Spinal cord (tissue), 10 donors: Measurements from ENCODE around the gene CSAG1. TPM values are rescaled to one million over a fixed set of nuclear protein-coding genes. Genes with fewer than 3 reads are reported as not detected.
"Not testable (repeated sequence)": the region's sequence is repeated elsewhere in the genome, so short reads cannot be mapped to it uniquely, and the experiment has no call there.

Source experiments
- DNase-seq, 6 donors: peaks; one replicate each; pipeline versions ENCODE4 v3.0.0 to v3.0.0-alpha.2; 2013 to 2015; ENCODE audit warnings: low spot score in 6 of 6, low read depth in 4 of 6
- H3K27ac ChIP-seq: one replicate; pipeline ENCODE4 v1.5.1; 2013; ENCODE audit warnings: low read depth, low read length, control low read depth
- H3K27me3 ChIP-seq: one replicate; pipeline ENCODE4 v1.6.1; 2013; ENCODE audit warnings: low read length; ENCODE audit not compliant: control insufficient read depth, insufficient read depth
- H3K36me3 ChIP-seq: one replicate; pipeline ENCODE4 v1.6.1; 2013; ENCODE audit warnings: low read length; ENCODE audit not compliant: control insufficient read depth, insufficient read depth
- H3K4me1 ChIP-seq: one replicate; pipeline ENCODE4 v1.6.1; 2013; ENCODE audit warnings: low read length; ENCODE audit not compliant: control insufficient read depth, insufficient read depth
- H3K4me3 ChIP-seq: one replicate; pipeline ENCODE4 v1.5.1; 2013; ENCODE audit warnings: low read depth, low read length, control low read depth
- H3K9me3 ChIP-seq: one replicate; pipeline ENCODE4 v1.6.1; 2013; ENCODE audit warnings: low read length; ENCODE audit not compliant: control insufficient read depth, insufficient read depth
- WGBS: methylation state at CpG from one replicate; pipeline ENCODE4 v1.1.5; 2013; ENCODE audit warnings: missing lambda C conversion rate; ENCODE audit not compliant: insufficient coverage; 5-methylcytosine and 5-hydroxymethylcytosine counted together
- polyA plus RNA-seq, 2 donors: library from polyadenylated mRNA; unstranded; fragments of 120-200 nt; gene quantifications; one replicate each; pipeline ENCODE4 v1.2.1, GENCODE V29; 2013; ENCODE audit not compliant: insufficient read length in 2 of 2
- total RNA-seq, 2 donors: library from RNA; depleted of rRNA in 1 of 2; stranded (reverse); fragments of 120-200 nt in 1 of 2; fragments of >200 nt in 1 of 2; gene quantifications; one replicate each; pipeline versions ENCODE4 v1.2.3 to v1.2.4, GENCODE V29; 2013 to 2014
- donor health status: healthy.

The CSAG1 gene
- total and polyA plus RNA-seq, 4 donors = 0.33 TPM; not detected in 3

DNA sequence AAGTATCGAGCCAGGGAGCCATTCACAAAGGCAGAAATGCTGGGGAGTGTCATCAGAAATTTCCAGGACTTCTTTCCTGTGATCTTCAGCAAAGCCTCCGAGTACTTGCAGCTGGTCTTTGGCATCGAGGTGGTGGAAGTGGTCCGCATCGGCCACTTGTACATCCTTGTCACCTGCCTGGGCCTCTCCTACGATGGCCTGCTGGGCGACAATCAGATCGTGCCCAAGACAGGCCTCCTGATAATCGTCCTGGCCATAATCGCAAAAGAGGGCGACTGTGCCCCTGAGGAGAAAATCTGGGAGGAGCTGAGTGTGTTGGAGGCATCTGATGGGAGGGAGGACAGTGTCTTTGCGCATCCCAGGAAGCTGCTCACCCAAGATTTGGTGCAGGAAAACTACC is 3.0 kb upstream of the CSAG1 start:
- not testable (repeated sequence) for H3K4me3 ChIP-seq, H3K9me3 ChIP-seq, H3K4me1 ChIP-seq, H3K27me3 ChIP-seq, DNase-seq, H3K36me3 ChIP-seq, H3K27ac ChIP-seq
- WGBS = 77% methylated on average over 12 of the region's 12 CpGs

DNA sequence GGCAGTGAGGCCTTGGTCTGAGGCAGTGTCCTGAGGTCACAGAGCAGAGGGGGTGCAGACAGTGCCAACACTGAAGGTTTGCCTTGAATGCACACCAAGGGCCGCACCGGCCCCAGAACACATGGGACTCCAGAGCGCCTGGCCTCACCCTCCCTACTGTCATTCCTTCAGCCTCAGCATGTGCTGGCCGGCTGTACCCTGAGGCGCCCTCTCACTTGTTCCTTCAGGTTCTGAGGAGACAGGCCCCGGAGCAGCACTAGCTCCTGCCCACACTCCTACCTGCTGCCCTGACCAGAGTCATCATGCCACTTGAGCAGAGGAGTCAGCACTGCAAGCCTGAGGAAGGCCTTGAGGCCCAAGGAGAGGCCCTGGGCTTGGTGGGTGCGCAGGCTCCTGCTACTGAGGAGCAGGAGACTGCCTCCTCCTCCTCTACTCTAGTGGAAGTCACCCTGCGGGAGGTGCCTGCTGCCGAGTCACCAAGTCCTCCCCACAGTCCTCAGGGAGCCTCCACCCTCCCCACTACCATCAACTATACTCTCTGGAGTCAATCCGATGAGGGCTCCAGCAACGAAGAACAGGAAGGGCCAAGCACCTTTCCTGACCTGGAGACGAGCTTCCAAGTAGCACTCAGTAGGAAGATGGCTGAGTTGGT is 2.5 kb upstream of the CSAG1 start:
- H3K9me3 ChIP-seq = no peaks in the 10 kb centered on the region
- no peaks in the 10 kb centered on the region for H3K27me3 ChIP-seq
- no peak overlapping the region for H3K27ac ChIP-seq
- DNase-seq = no peak
- no peaks in the 10 kb centered on the region for H3K36me3 ChIP-seq
- no peak overlapping the region for H3K4me3 ChIP-seq
- WGBS = 83% methylated on average over 12 of the region's 12 CpGs
- H3K4me1 ChIP-seq = no peaks in the 10 kb centered on the region

DNA sequence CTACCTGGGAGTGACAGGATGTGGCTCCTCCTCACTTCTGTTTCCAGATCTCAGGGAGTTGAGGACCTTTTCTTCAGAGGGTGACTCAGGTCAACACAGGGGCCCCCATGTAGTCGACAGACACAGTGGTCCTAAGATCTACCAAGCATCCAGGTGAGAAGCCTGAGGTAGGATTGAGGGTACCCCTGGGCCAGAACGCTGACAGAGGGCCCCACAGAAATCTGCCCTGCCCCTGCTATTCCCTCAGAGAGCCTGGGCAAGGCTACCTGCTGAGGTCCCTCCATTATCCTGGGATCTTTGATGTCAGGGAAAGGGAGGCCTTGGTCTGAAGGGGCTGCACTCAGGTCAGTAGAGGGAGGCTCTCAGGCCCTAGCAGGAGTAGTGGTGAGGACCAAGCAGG is 1.6 kb upstream of the CSAG1 start:
- H3K27ac ChIP-seq = no peak overlapping the region
- WGBS = 50% methylated on average over 2 of the region's 2 CpGs
- H3K4me1 ChIP-seq = no peaks in the 10 kb centered on the region
- H3K36me3 ChIP-seq = no peaks in the 10 kb centered on the region
- H3K9me3 ChIP-seq = no peaks in the 10 kb centered on the region
- no peaks in the 10 kb centered on the region for H3K27me3 ChIP-seq
- H3K4me3 ChIP-seq = no peak overlapping the region
- DNase-seq = no peak

DNA sequence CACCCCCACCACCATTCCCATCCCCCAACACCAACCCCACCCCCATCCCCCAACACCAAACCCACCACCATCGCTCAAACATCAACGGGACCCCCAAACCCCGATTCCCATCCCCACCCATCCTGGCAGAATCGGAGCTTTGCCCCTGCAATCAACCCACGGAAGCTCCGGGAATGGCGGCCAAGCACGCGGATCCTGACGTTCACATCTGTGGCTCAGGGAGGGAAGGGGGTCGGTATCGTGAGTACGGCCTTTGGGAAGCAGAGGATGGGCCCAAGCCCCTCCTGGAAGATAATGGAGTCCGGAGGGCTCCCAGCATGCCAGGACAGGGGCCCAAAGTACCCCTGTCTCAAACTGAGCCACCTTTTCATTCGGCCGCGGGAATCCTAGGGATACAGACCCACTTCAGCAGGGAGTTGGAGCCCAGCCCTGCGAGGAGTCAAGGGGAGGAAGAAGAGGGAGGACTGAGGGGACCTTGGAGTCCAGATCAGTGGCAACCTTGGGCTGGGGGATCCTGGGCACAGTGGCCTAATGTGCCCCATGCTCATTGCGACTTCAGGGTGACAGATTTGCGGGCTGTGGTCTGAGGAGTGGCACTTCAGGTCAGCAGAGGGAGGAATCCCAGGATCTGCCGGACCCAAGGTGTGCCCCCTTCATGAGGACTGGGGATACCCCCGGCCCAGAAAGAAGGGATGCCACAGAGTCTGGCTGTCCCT is 780 bp upstream of the CSAG1 start:
- 83% methylated on average over 19 of the region's 22 CpGs for WGBS
- H3K4me1 ChIP-seq, H3K4me3 ChIP-seq, H3K9me3 ChIP-seq, H3K27ac ChIP-seq, H3K27me3 ChIP-seq, DNase-seq, H3K36me3 ChIP-seq: not testable (repeated sequence)

DNA sequence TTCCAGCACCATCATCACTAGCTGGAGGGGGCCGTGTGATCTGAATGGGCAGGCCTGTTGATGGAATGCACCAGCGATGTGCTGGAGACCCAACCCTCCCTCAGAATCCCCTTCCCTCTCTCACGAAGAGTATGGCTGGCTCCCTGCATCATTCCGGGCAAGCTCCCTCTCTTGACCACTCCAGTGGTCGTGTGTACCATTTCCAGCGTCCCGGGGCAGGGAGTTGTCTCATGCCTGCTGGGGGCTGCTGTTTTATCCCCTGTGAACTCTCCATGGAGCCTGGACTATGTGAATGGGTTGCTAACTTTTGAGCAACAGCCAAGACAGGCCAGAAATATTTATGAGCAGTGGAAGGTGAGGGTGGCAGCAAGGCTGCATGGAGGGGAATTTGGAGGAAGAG is 8.1 kb downstream of the CSAG1 start:
- Histone ChIP-seq H3K27ac (no peak overlapping the region), H3K4me3 (no peak overlapping the region), H3K4me1 (no peaks in the 10 kb centered on the region), H3K9me3 (no peaks in the 10 kb centered on the region), H3K36me3 (no peaks in the 10 kb centered on the region), H3K27me3 (no peaks in the 10 kb centered on the region)
- WGBS = 54% methylated on average over 6 of the region's 7 CpGs
- no peak for DNase-seq

DNA sequence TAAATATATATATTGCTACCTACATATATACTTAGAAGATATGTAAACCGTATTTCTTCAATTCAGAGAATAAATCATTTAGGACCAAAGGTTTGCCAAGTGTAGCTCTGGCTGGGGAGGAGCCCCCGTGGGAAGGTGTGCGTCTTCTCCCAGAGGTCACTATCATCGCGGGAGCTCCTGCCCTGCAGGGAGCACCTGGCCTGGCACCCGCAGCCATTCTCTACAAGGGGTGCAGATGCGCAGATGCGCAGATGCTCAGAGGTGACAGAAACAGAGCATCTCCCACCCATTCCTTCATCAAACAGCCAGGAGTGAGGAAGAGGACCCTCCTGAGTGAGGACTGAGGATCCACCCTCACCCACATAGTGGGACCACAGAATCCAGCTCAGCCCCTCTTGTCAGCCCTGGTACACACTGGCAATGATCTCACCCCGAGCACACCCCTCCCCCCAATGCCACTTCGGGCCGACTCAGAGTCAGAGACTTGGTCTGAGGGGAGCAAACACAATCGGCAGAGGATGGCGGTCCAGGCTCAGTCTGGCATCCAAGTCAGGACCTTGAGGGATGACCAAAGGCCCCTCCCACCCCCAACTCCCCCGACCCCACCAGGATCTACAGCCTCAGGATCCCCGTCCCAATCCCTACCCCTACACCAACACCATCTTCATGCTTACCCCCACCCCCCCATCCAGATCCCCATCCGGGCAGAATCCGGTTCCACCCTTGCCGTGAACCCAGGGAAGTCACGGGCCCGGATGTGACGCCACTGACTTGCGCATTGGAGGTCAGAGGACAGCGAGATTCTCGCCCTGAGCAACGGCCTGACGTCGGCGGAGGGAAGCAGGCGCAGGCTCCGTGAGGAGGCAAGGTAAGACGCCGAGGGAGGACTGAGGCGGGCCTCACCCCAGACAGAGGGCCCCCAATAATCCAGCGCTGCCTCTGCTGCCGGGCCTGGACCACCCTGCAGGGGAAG is 19.4 kb downstream of the CSAG1 start, which contains the start of gene MAGEA2B:
Gene MAGEA2B, plus strand, starts transcription at position 814 of the 973 bp plus-strand sequence. CDS start 2,479 bp downstream, outside the sequence.
- not testable (repeated sequence) for H3K36me3 ChIP-seq, H3K27me3 ChIP-seq, H3K27ac ChIP-seq, H3K9me3 ChIP-seq, H3K4me3 ChIP-seq, H3K4me1 ChIP-seq, DNase-seq
- no CpG with 5 or more reads among the region's 35 CpGs for WGBS

DNA sequence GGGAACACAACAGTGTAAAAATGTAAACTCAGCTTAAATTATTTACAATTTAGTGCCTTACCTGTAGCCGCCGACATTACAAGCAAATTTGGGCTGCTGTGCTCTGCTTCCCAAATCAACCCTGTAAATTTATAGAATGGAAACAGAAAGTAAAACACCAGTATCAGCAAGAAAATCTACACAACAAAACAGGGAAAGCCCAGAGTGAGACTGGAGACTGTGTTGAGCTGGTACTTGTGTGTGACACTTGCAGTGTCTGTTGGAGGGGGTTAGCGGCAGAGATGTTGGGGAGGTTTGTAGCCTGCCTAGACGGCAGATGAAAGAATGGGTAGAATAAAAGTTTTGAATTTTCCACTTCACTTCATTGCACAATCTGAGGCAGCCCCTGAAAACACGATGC is 20.3 kb downstream of the CSAG1 start:
- not testable (repeated sequence) for H3K27ac ChIP-seq, H3K36me3 ChIP-seq, H3K4me1 ChIP-seq, H3K9me3 ChIP-seq, H3K4me3 ChIP-seq, H3K27me3 ChIP-seq, DNase-seq
- WGBS = no CpG with 5 or more reads among the region's 5 CpGs

DNA sequence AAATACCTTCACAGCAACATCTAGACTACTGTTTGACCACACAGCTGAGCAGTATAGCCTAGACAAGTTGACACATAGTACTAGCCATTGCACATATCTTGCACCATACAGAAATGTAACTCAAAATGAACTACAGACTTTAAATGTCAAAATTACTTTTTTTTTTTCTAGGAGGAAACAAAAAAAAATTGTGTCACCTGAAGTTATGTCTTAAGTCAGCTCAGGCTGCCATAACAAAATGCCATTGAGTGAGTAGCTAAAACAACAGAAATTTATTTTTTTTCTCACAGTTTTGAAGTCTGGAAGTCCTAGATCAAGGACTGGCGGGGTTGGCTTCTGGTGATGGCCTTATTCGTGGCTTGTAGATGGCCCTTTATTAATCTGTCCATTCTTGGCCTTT is 24.3 kb downstream of the CSAG1 start, which contains the start of gene CSAG2:
Gene CSAG2, minus strand, starts transcription at position 101 of the 400 bp plus-strand sequence. CDS start 161 bp downstream, outside the sequence.
- not testable (repeated sequence) for DNase-seq, H3K36me3 ChIP-seq, H3K9me3 ChIP-seq, H3K4me3 ChIP-seq, H3K4me1 ChIP-seq, H3K27ac ChIP-seq, H3K27me3 ChIP-seq
- WGBS = no CpG with 5 or more reads among the region's 2 CpGs

DNA sequence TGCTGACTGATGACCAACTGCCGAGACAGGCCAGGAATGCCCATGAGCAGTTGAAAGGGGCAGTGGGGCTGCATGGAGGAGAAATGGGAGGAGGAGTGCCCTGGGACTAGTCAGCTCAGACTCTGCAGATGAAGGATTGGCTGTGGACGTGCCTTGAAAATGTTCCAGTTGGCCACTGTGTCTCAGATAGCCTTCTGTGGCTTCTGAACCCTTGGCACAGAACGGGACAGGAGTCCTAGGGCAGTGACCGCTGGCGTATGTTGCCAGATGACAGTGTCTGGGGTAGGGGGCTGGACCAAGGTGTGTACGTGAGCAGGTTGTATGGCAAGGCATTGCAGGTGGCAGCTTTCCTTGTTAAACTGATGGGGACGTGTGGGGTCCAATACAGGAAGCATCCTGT is 27.0 kb downstream of the CSAG1 start:
- not testable (repeated sequence) for H3K4me3 ChIP-seq, H3K36me3 ChIP-seq, H3K27me3 ChIP-seq, H3K4me1 ChIP-seq, H3K9me3 ChIP-seq, H3K27ac ChIP-seq, DNase-seq
- 53% methylated on average over 2 of the region's 7 CpGs for WGBS
